HEK293 (cell line): ENCODE results near the gene SLC16A11.

Experiments used
- CTCF ChIA-PET: fragments of 350-600 bp; formaldehyde crosslinking; extraction: SDS; loops from one replicate; lab custom pipeline; 2021; ENCODE audit warnings: antibody characterized with exemption; lab: Yijun Ruan, JAX
- POLR2A ChIA-PET: fragments of 300-600 bp; formaldehyde crosslinking; extraction: SDS; loops from one replicate; lab custom pipeline; 2020; ENCODE audit warnings: antibody characterized with exemption, inconsistent platforms; lab: Yijun Ruan, JAX
- H3K27ac ChIP-seq: fragments of 200-500 bp; sonication (Bioruptor generic); 2 replicates; pipeline ENCODE4 v1.5.1; 2014; ENCODE audit warnings: low read depth, low read length, control low read depth, inconsistent platforms; ENCODE audit errors: extremely low read depth
- H3K36me3 ChIP-seq, 2 experiments: fragments of 200-500 bp in 1 of 2; sonication (Bioruptor generic) in 1 of 2; 1 replicate in 1 of 2; 2 replicates in 1 of 2; pipeline ENCODE4 v1.5.1; 2014 to 2017; ENCODE audit warnings: inconsistent platforms in 2 of 2, low read length in 2 of 2; ENCODE audit not compliant: control insufficient read depth in 2 of 2, insufficient read depth in 1 of 2
- H3K4me1 ChIP-seq: fragments of 200-500 bp; sonication (Bioruptor generic); 2 replicates; pipeline ENCODE4 v1.5.1; 2014; ENCODE audit warnings: mild to moderate bottlenecking, low read length, inconsistent platforms; ENCODE audit not compliant: control insufficient read depth, insufficient read depth
- H3K4me3 ChIP-seq: 2 replicates; pipeline ENCODE4 v1.5.1; 2011; ENCODE audit warnings: low read depth, mild to moderate bottlenecking, control low read depth, low read length, moderate library complexity
- H3K9me3 ChIP-seq: fragments of 200-500 bp; sonication (Bioruptor generic); 2 replicates; pipeline ENCODE4 v1.5.1; 2014; ENCODE audit warnings: low read depth, low read length, inconsistent platforms; ENCODE audit not compliant: control insufficient read depth, insufficient read depth
- BCL11B ChIP-seq: fragments of 450-650 bp; formaldehyde crosslinking; IDR thresholded peaks from 2 replicates; pipeline ENCODE4 v1.5.1; 2016; ENCODE audit warnings: low read depth, missing biosample characterization, missing genetic modification characterization
- GLIS2 ChIP-seq: fragments of 450-650 bp; formaldehyde crosslinking; IDR thresholded peaks from 2 replicates; pipeline ENCODE4 v1.5.1; 2016; ENCODE audit warnings: missing biosample characterization, missing genetic modification characterization
- IKZF3 ChIP-seq: fragments of 450-650 bp; IDR thresholded peaks from 2 replicates; pipeline ENCODE4 v1.5.0; 2018; ENCODE audit warnings: missing biosample characterization, mild to moderate bottlenecking, missing genetic modification characterization, moderate library complexity
- SP7 ChIP-seq: fragments of 450-650 bp; formaldehyde crosslinking; IDR thresholded peaks from 2 replicates; pipeline ENCODE4 v1.5.1; 2016; ENCODE audit warnings: missing biosample characterization, missing genetic modification characterization
- WT1 ChIP-seq: fragments of 450-650 bp; formaldehyde crosslinking; IDR thresholded peaks from 2 replicates; pipeline ENCODE4 v1.5.1; 2016; ENCODE audit warnings: missing biosample characterization, missing genetic modification characterization
- ZBTB20 ChIP-seq: fragments of 450-650 bp; formaldehyde crosslinking; IDR thresholded peaks from 2 replicates; pipeline ENCODE4 v1.5.1; 2016; ENCODE audit warnings: missing biosample characterization, missing genetic modification characterization
- ZEB2 ChIP-seq: fragments of 450-650 bp; formaldehyde crosslinking; IDR thresholded peaks from 2 replicates; pipeline ENCODE4 v1.5.1; 2016; ENCODE audit warnings: missing biosample characterization, missing genetic modification characterization
- ZFHX2 ChIP-seq: fragments of 450-650 bp; formaldehyde crosslinking; conservative IDR thresholded peaks from 2 replicates; pipeline ENCODE4 v1.5.1; 2016; ENCODE audit warnings: missing biosample characterization, missing genetic modification characterization
- ZFP41 ChIP-seq: fragments of 450-650 bp; formaldehyde crosslinking; IDR thresholded peaks from 2 replicates; pipeline ENCODE4 v1.5.1; 2016; ENCODE audit warnings: missing biosample characterization, missing genetic modification characterization, borderline replicate concordance
- ZFP69B ChIP-seq: fragments of 450-650 bp; formaldehyde crosslinking; IDR thresholded peaks from 2 replicates; pipeline ENCODE4 v1.5.1; 2016; ENCODE audit warnings: missing biosample characterization, missing genetic modification characterization
- ZNF133 ChIP-seq: fragments of 450-650 bp; formaldehyde crosslinking; IDR thresholded peaks from 2 replicates; pipeline ENCODE4 v1.5.1; 2016; ENCODE audit warnings: missing biosample characterization, missing genetic modification characterization
- ZNF140 ChIP-seq: fragments of 450-650 bp; formaldehyde crosslinking; IDR thresholded peaks from 2 replicates; pipeline ENCODE4 v1.5.1; 2016; ENCODE audit warnings: missing biosample characterization, missing genetic modification characterization
- ZNF239 ChIP-seq: fragments of 450-650 bp; formaldehyde crosslinking; IDR thresholded peaks from 2 replicates; pipeline ENCODE4 v1.5.1; 2016; ENCODE audit warnings: missing biosample characterization, missing genetic modification characterization
- ZNF423 ChIP-seq: fragments of 450-650 bp; formaldehyde crosslinking; IDR thresholded peaks from 2 replicates; pipeline ENCODE4 v1.5.1; 2016; ENCODE audit warnings: missing biosample characterization, missing genetic modification characterization
- ZNF521 ChIP-seq: fragments of 450-650 bp; formaldehyde crosslinking; IDR thresholded peaks from 2 replicates; pipeline ENCODE4 v1.5.1; 2017; ENCODE audit warnings: missing biosample characterization, mild to moderate bottlenecking, missing genetic modification characterization
- ZNF747 ChIP-seq: fragments of 450-650 bp; formaldehyde crosslinking; IDR thresholded peaks from 2 replicates; pipeline ENCODE4 v1.5.1; 2016; ENCODE audit warnings: missing biosample characterization, missing genetic modification characterization
- ZNF791 ChIP-seq: fragments of 450-650 bp; formaldehyde crosslinking; IDR thresholded peaks from 2 replicates; pipeline ENCODE4 v1.5.1; 2016; ENCODE audit warnings: missing biosample characterization, missing genetic modification characterization
- ZXDB ChIP-seq: fragments of 450-650 bp; formaldehyde crosslinking; IDR thresholded peaks from 2 replicates; pipeline ENCODE4 v1.5.1; 2016; ENCODE audit warnings: missing biosample characterization, missing genetic modification characterization
- TF ChIP-seq, protein P1 (sequence below): fragments of 450-650 bp; formaldehyde crosslinking; IDR thresholded peaks from 2 replicates; pipeline ENCODE4 v1.5.1; 2016; ENCODE audit warnings: missing biosample characterization, missing genetic modification characterization
- TF ChIP-seq, protein P2 (sequence below): fragments of 450-650 bp; formaldehyde crosslinking; IDR thresholded peaks from 2 replicates; pipeline ENCODE4 v1.5.1; 2016; ENCODE audit warnings: missing biosample characterization, missing genetic modification characterization
- TF ChIP-seq, protein P3 (sequence below): fragments of 450-650 bp; formaldehyde crosslinking; IDR thresholded peaks from 2 replicates; pipeline ENCODE4 v1.5.1; 2016; ENCODE audit warnings: missing biosample characterization, missing genetic modification characterization
- TF ChIP-seq, protein P4 (sequence below): fragments of 450-650 bp; IDR thresholded peaks from 2 replicates; pipeline ENCODE4 v1.5.1; 2018; ENCODE audit warnings: missing biosample characterization, mild to moderate bottlenecking, missing genetic modification characterization
- TF ChIP-seq, protein P5 (sequence below): fragments of 450-650 bp; formaldehyde crosslinking; IDR thresholded peaks from 2 replicates; pipeline ENCODE4 v1.5.1; 2016; ENCODE audit warnings: missing biosample characterization, missing genetic modification characterization
- TF ChIP-seq, protein P6 (sequence below): fragments of 450-650 bp; formaldehyde crosslinking; IDR thresholded peaks from 2 replicates; pipeline ENCODE4 v1.5.1; 2017; ENCODE audit warnings: missing biosample characterization, missing genetic modification characterization

The SLC16A11 gene, protein sequence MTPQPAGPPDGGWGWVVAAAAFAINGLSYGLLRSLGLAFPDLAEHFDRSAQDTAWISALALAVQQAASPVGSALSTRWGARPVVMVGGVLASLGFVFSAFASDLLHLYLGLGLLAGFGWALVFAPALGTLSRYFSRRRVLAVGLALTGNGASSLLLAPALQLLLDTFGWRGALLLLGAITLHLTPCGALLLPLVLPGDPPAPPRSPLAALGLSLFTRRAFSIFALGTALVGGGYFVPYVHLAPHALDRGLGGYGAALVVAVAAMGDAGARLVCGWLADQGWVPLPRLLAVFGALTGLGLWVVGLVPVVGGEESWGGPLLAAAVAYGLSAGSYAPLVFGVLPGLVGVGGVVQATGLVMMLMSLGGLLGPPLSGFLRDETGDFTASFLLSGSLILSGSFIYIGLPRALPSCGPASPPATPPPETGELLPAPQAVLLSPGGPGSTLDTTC

DNA sequence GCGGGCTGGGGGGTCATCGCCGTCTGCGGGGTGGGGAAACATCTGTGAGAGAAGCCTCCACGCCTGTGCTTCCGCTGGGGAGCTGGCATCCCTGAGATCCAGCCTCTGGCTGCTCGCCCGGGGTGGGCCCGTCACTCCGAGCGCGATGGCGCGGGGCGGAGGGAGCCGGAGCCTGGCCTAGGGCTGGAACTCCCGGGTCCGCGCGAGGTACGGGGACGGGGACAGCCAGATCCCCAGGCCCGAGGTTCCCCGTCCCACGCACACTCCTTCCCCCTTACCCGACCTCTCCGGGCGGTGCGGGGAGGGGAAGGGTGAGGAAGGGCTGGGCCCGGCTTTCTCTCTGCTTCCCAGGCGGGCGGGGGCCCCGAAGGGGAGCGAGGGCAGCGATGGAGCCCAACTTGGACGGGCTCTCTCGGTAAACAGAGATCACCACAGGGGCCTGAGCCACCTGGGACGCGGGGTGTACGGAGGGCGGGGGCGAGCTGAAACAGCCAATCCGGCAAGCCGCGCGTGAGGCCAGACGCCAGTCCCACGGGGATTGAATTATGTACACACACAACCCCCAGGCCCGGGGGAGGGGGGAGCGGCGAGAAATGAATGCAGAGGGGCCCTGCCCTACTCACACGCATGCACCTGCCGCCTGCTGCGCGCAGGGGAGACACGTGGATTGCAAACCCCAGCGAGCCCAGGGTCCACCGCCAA is at the start of gene SLC16A11:
SLC16A11 (minus strand) TSS at position 596 of the 702 bp plus-strand sequence; CDS start at position 17, 579 bp downstream.
- Histone ChIP-seq H3K4me3 (no peak within 1 kb of the TSS), H3K27ac (peak within 1 kb of the TSS; percentile 16; the same call in 1 of the 2 replicates), H3K9me3 (no peaks in the 10 kb centered on the region), H3K36me3 (peaks cover 0 to 4% of the 10 kb centered on the region in 2 experiments; a peak in 1 of 3 replicates), H3K4me1 (peaks cover 6% of the 10 kb centered on the region; the same call in 1 of the 2 replicates)
- CTCF ChIA-PET, result interaction anchor here (0.7 to 12.8 kb wide), 5 partner anchors 97 to 381 kb away, joined by 3 to 388 read pairs (median 15); no protein-coding TSS in a partner anchor
- POLR2A ChIA-PET, result interaction anchor here (0.7 kb wide), 2 partner anchors 8 to 313 kb away, joined by 3 to 4 read pairs; no protein-coding TSS in a partner anchor
- peak; percentile 44; the same call in 1 of the 2 replicates for TF ChIP-seq ZBTB20
- TF ChIP-seq, protein P1, sequence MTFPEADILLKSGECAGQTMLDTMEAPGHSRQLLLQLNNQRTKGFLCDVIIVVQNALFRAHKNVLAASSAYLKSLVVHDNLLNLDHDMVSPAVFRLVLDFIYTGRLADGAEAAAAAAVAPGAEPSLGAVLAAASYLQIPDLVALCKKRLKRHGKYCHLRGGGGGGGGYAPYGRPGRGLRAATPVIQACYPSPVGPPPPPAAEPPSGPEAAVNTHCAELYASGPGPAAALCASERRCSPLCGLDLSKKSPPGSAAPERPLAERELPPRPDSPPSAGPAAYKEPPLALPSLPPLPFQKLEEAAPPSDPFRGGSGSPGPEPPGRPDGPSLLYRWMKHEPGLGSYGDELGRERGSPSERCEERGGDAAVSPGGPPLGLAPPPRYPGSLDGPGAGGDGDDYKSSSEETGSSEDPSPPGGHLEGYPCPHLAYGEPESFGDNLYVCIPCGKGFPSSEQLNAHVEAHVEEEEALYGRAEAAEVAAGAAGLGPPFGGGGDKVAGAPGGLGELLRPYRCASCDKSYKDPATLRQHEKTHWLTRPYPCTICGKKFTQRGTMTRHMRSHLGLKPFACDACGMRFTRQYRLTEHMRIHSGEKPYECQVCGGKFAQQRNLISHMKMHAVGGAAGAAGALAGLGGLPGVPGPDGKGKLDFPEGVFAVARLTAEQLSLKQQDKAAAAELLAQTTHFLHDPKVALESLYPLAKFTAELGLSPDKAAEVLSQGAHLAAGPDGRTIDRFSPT, result peak; percentile 72
- no peak for TF ChIP-seq ZNF791 (tag by site-specific recombination)
- peak; percentile 66 for TF ChIP-seq ZXDB (tag by site-specific recombination)
- TF ChIP-seq ZNF423 (tag by site-specific recombination), result peak; percentile 99
- TF ChIP-seq, protein P2, sequence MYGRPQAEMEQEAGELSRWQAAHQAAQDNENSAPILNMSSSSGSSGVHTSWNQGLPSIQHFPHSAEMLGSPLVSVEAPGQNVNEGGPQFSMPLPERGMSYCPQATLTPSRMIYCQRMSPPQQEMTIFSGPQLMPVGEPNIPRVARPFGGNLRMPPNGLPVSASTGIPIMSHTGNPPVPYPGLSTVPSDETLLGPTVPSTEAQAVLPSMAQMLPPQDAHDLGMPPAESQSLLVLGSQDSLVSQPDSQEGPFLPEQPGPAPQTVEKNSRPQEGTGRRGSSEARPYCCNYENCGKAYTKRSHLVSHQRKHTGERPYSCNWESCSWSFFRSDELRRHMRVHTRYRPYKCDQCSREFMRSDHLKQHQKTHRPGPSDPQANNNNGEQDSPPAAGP (tag by site-specific recombination), result peak; percentile 67; the same call in 1 of the 2 replicates
- 0 out of 2 replicates have a peak, but pooled peaks have one; percentile 51 for TF ChIP-seq IKZF3 (tag by site-specific recombination)
- TF ChIP-seq, protein P3, sequence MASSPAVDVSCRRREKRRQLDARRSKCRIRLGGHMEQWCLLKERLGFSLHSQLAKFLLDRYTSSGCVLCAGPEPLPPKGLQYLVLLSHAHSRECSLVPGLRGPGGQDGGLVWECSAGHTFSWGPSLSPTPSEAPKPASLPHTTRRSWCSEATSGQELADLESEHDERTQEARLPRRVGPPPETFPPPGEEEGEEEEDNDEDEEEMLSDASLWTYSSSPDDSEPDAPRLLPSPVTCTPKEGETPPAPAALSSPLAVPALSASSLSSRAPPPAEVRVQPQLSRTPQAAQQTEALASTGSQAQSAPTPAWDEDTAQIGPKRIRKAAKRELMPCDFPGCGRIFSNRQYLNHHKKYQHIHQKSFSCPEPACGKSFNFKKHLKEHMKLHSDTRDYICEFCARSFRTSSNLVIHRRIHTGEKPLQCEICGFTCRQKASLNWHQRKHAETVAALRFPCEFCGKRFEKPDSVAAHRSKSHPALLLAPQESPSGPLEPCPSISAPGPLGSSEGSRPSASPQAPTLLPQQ (tag by site-specific recombination), result peak; percentile 97
- peak; percentile 95 for TF ChIP-seq GLIS2 (tag by site-specific recombination)
- no peak for TF ChIP-seq ZNF133 (tag by site-specific recombination)
- TF ChIP-seq, protein P4, sequence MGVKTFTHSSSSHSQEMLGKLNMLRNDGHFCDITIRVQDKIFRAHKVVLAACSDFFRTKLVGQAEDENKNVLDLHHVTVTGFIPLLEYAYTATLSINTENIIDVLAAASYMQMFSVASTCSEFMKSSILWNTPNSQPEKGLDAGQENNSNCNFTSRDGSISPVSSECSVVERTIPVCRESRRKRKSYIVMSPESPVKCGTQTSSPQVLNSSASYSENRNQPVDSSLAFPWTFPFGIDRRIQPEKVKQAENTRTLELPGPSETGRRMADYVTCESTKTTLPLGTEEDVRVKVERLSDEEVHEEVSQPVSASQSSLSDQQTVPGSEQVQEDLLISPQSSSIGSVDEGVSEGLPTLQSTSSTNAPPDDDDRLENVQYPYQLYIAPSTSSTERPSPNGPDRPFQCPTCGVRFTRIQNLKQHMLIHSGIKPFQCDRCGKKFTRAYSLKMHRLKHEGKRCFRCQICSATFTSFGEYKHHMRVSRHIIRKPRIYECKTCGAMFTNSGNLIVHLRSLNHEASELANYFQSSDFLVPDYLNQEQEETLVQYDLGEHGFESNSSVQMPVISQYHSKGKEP, result peak; percentile 53; the same call in 1 of the 2 replicates
- TF ChIP-seq WT1 (tag by site-specific recombination), result peak; percentile 56
- TF ChIP-seq, protein P5, sequence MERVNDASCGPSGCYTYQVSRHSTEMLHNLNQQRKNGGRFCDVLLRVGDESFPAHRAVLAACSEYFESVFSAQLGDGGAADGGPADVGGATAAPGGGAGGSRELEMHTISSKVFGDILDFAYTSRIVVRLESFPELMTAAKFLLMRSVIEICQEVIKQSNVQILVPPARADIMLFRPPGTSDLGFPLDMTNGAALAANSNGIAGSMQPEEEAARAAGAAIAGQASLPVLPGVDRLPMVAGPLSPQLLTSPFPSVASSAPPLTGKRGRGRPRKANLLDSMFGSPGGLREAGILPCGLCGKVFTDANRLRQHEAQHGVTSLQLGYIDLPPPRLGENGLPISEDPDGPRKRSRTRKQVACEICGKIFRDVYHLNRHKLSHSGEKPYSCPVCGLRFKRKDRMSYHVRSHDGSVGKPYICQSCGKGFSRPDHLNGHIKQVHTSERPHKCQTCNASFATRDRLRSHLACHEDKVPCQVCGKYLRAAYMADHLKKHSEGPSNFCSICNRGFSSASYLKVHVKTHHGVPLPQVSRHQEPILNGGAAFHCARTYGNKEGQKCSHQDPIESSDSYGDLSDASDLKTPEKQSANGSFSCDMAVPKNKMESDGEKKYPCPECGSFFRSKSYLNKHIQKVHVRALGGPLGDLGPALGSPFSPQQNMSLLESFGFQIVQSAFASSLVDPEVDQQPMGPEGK (tag by site-specific recombination), result peak; percentile 71
- TF ChIP-seq ZNF140 (tag by site-specific recombination), result no peak
- peak; percentile 96 for TF ChIP-seq ZFP69B (tag by site-specific recombination)
- no peak for TF ChIP-seq ZNF747
- TF ChIP-seq, protein P6, sequence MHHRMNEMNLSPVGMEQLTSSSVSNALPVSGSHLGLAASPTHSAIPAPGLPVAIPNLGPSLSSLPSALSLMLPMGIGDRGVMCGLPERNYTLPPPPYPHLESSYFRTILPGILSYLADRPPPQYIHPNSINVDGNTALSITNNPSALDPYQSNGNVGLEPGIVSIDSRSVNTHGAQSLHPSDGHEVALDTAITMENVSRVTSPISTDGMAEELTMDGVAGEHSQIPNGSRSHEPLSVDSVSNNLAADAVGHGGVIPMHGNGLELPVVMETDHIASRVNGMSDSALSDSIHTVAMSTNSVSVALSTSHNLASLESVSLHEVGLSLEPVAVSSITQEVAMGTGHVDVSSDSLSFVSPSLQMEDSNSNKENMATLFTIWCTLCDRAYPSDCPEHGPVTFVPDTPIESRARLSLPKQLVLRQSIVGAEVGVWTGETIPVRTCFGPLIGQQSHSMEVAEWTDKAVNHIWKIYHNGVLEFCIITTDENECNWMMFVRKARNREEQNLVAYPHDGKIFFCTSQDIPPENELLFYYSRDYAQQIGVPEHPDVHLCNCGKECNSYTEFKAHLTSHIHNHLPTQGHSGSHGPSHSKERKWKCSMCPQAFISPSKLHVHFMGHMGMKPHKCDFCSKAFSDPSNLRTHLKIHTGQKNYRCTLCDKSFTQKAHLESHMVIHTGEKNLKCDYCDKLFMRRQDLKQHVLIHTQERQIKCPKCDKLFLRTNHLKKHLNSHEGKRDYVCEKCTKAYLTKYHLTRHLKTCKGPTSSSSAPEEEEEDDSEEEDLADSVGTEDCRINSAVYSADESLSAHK (tag by site-specific recombination), result peak; percentile 85
- TF ChIP-seq ZNF239 (tag by site-specific recombination), result no peak
- TF ChIP-seq ZNF521 (tag by site-specific recombination), result no peak
- 0 out of 2 replicates have a peak, but pooled peaks have one; percentile 20 for TF ChIP-seq SP7 (tag by site-specific recombination)
- TF ChIP-seq BCL11B (tag by site-specific recombination), result no peak
- TF ChIP-seq ZFP41 (tag by site-specific recombination), result no peak
- peak; percentile 91 for TF ChIP-seq ZFHX2
- TF ChIP-seq ZEB2 (tag by site-specific recombination), result peak; percentile 87
